Kidney tubule cell (primary cell): ENCODE measurements around the gene PCSK4.

Source experiments
- DNase-seq: peaks from one replicate; pipeline ENCODE4 v3.0.0-alpha.2; 2018; ENCODE audit warnings: low spot score

Gene PCSK4

GRCh38 chr19:1453525-1454364, 36.4 kb downstream of the PCSK4 start:
- peak; percentile 37 for DNase-seq

GRCh38 chr19:1452802-1453524, 37.2 kb downstream of the PCSK4 start:
- DNase-seq, result no peak

- no peak for DNase-seq
These were observed 38.0 kb downstream of the PCSK4 start for GRCh38 chr19:1451916-1452801.

GRCh38 chr19:1450735-1451731, 39.1 kb downstream of the PCSK4 start:
- no peak for DNase-seq

- DNase-seq, result no peak
These were observed 40.4 kb downstream of the PCSK4 start, which contains the start of gene APC2 for GRCh38 chr19:1449467-1450442. APC2 (plus strand) TSS chr19:1450121; CDS start chr19:1453002, 2,881 bp downstream.

GRCh38 chr19:1447944-1448343, 42.2 kb downstream of the PCSK4 start:
- no peak for DNase-seq

GRCh38 chr19:1447504-1447903, 42.6 kb downstream of the PCSK4 start:
- no peak for DNase-seq

- DNase-seq, result no peak
These were observed 43.3 kb downstream of the PCSK4 start for GRCh38 chr19:1446713-1447481.

- no peak for DNase-seq
These were observed 44.0 kb downstream of the PCSK4 start for GRCh38 chr19:1445932-1446712.

- peak; percentile 64 for DNase-seq
These were observed 44.8 kb downstream of the PCSK4 start for GRCh38 chr19:1445185-1445931.

GRCh38 chr19:1441677-1442438, 48.3 kb downstream of the PCSK4 start:
- no peak for DNase-seq

- DNase-seq, result no peak
These were observed 49.1 kb downstream of the PCSK4 start for GRCh38 chr19:1441022-1441426.

GRCh38 chr19:1440418-1440801, 49.7 kb downstream of the PCSK4 start:
- no peak for DNase-seq

GRCh38 chr19:1439525-1440417, 50.4 kb downstream of the PCSK4 start:
- DNase-seq, result peak; percentile 42

GRCh38 chr19:1438933-1439354, 51.2 kb downstream of the PCSK4 start:
- no peak for DNase-seq
